SU-DHL-6 (cell line): ENCODE data around the gene FAIM2.
"Not testable (repeated sequence)": the region's sequence is repeated elsewhere in the genome, so short reads cannot be mapped to it uniquely, and the experiment has no call there.

Source experiments
- H2AFZ ChIP-seq: fragments of 200-600 bp; sonication (generic); 2 replicates; pipeline ENCODE4 v1.6.1; 2014; ENCODE audit warnings: low read depth, mild to moderate bottlenecking, moderate library complexity, mixed read lengths, antibody characterized with exemption, low read length; ENCODE audit not compliant: severe bottlenecking
- H3F3A ChIP-seq: fragments of 200-600 bp; shearing (Covaris generic); 2 replicates; pipeline ENCODE4 v1.6.0; 2016; ENCODE audit warnings: antibody characterized with exemption, mild to moderate bottlenecking; ENCODE audit not compliant: insufficient read depth
- H3K27ac ChIP-seq: fragments of 200-600 bp; sonication (generic); 2 replicates; pipeline ENCODE4 v1.5.1; 2016; ENCODE audit warnings: low read depth, mild to moderate bottlenecking, low read length, moderate library complexity, mixed read lengths
- H3K27me3 ChIP-seq: fragments of 200-600 bp; sonication (generic), shearing (Covaris generic); 2 replicates; pipeline ENCODE4 v1.6.0; 2014; ENCODE audit warnings: mild to moderate bottlenecking, low read length
- H3K36me3 ChIP-seq: fragments of 200-600 bp; sonication (generic); 2 replicates; pipeline ENCODE4 v1.6.1; 2014; ENCODE audit warnings: mild to moderate bottlenecking, low read length, mixed read lengths
- H3K4me2 ChIP-seq: fragments of 300-600, 200-600 bp; shearing (Covaris generic), sonication (generic); 2 replicates; pipeline ENCODE4 v1.6.0; 2014; ENCODE audit warnings: low read length, low read depth, mild to moderate bottlenecking; ENCODE audit not compliant: poor library complexity, severe bottlenecking
- H3K4me3 ChIP-seq: fragments of 200-600 bp; sonication (generic); 2 replicates; pipeline ENCODE4 v1.5.1; 2014; ENCODE audit warnings: antibody characterized with exemption, low read length, mild to moderate bottlenecking, mixed read lengths; ENCODE audit not compliant: insufficient read depth, poor library complexity, severe bottlenecking
- H3K79me2 ChIP-seq: fragments of 200-600 bp; sonication (generic); 2 replicates; pipeline ENCODE4 v1.6.1; 2014; ENCODE audit warnings: mild to moderate bottlenecking, low read length, moderate library complexity; ENCODE audit not compliant: insufficient read depth
- H3K9ac ChIP-seq: fragments of 200-600 bp; sonication (generic); 2 replicates; pipeline ENCODE4 v1.7.0; 2014; ENCODE audit warnings: mild to moderate bottlenecking, low read length
- H3K9me2 ChIP-seq: fragments of 200-600 bp; sonication (generic); replicated peaks from 2 replicates; pipeline ENCODE4 v1.6.1; 2014; ENCODE audit warnings: low read length; ENCODE audit not compliant: insufficient read depth
- H3K9me3 ChIP-seq: fragments of 200-600 bp; sonication (generic); 2 replicates; pipeline ENCODE4 v1.6.1; 2014; ENCODE audit warnings: low read length, mixed read lengths; ENCODE audit not compliant: insufficient read depth
- H4K20me1 ChIP-seq: fragments of 200-600 bp; sonication (generic); 2 replicates; pipeline ENCODE4 v1.6.1; 2014; ENCODE audit warnings: low read depth, mild to moderate bottlenecking, antibody characterized with exemption, low read length, moderate library complexity, mixed read lengths
- EZH2phosphoT487 ChIP-seq: fragments of 200-600 bp; sonication (generic), shearing (Covaris generic); conservative IDR thresholded peaks from 2 replicates; pipeline ENCODE4 v1.6.1; 2018; ENCODE audit warnings: mild to moderate bottlenecking, antibody characterized with exemption, low read length, moderate library complexity, mixed read lengths
- TF ChIP-seq, protein P1 (sequence below): fragments of 200-600 bp; sonication (generic); IDR thresholded peaks from one replicate; pipeline ENCODE4 v1.5.1; 2017; ENCODE audit warnings: antibody characterized with exemption, mild to moderate bottlenecking, low read length, moderate library complexity; ENCODE audit not compliant: insufficient read depth, poor library complexity, severe bottlenecking

Gene FAIM2

GRCh38 chr12:49865109-49865781, 38.5 kb downstream of the FAIM2 start:
- Histone ChIP-seq H3F3A (no peaks in the 10 kb centered on the region), H3K9ac (no peak overlapping the region), H3K27ac (no peak overlapping the region), H3K9me3 (no peaks in the 10 kb centered on the region), H4K20me1 (no peaks in the 10 kb centered on the region), H3K36me3 (no peaks in the 10 kb centered on the region), H3K4me3 (no peak overlapping the region), H2AFZ (no peak overlapping the region), H3K79me2 (no peaks in the 10 kb centered on the region), H3K4me2 (no peak overlapping the region), H3K9me2 (no peaks in the 10 kb centered on the region), H3K27me3 (no peaks in the 10 kb centered on the region)
- TF ChIP-seq EZH2phosphoT487, result no peak
- TF ChIP-seq, protein P1, sequence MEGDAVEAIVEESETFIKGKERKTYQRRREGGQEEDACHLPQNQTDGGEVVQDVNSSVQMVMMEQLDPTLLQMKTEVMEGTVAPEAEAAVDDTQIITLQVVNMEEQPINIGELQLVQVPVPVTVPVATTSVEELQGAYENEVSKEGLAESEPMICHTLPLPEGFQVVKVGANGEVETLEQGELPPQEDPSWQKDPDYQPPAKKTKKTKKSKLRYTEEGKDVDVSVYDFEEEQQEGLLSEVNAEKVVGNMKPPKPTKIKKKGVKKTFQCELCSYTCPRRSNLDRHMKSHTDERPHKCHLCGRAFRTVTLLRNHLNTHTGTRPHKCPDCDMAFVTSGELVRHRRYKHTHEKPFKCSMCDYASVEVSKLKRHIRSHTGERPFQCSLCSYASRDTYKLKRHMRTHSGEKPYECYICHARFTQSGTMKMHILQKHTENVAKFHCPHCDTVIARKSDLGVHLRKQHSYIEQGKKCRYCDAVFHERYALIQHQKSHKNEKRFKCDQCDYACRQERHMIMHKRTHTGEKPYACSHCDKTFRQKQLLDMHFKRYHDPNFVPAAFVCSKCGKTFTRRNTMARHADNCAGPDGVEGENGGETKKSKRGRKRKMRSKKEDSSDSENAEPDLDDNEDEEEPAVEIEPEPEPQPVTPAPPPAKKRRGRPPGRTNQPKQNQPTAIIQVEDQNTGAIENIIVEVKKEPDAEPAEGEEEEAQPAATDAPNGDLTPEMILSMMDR, result no peak

- H3F3A ChIP-seq, result no peaks in the 10 kb centered on the region
- H3K79me2 ChIP-seq, result no peaks in the 10 kb centered on the region
- no peaks in the 10 kb centered on the region for H3K9me3 ChIP-seq
- no peak for TF ChIP-seq EZH2phosphoT487
- TF ChIP-seq, protein P1, result no peak
- H3K4me2 ChIP-seq, result no peak overlapping the region
- no peak overlapping the region for H3K27ac ChIP-seq
- no peaks in the 10 kb centered on the region for H3K27me3 ChIP-seq
- H3K36me3 ChIP-seq, result no peaks in the 10 kb centered on the region
- no peak overlapping the region for H3K4me3 ChIP-seq
- no peak overlapping the region for H2AFZ ChIP-seq
- H4K20me1 ChIP-seq, result no peaks in the 10 kb centered on the region
- H3K9me2 ChIP-seq, result no peaks in the 10 kb centered on the region
- H3K9ac ChIP-seq, result no peak overlapping the region
These were observed 39.0 kb downstream of the FAIM2 start for GRCh38 chr12:49864798-49865090.

DNA sequence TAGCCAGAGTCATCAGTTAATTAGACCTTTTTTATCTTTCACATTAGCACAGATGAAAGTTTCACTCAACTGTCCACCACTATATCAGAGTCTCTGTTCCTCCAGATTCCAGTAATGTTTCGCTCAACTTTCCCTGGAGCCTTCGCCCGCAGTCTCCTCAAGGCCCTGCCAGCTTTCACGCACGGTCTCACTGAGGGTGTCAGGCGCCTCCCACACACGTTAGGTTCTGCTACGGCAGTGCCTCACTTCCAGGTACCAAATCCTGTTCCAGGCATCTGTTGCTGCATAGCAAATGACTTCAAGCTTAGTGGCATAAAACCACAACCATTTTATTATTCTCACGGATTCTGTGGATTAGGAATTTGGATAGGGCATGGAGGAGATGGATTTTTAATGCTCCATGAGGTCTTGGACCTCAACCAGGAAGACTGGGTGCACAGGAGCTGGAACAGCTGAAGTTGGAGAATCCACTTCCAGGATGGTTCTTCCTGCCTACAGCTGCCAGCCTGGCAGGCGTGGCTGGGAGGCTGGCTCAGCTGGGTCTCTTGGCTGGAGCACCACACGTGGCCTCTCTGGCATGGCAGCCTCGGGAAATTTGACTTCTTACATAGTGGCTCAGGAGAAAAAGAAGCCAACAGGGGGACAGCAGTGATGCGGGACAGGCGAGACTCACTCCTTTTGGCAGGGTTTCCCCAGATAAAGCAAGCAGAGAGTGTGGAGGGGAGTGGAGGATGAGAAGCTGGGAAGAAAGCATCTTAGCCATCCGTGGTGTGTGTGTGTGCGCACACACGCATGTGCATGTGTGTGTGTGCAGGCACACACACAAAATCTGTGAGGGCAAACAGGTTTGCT, 39.5 kb downstream of the FAIM2 start:
- no peaks in the 10 kb centered on the region for H3K36me3 ChIP-seq
- H3K27me3 ChIP-seq, result no peaks in the 10 kb centered on the region
- TF ChIP-seq EZH2phosphoT487, result no peak
- TF ChIP-seq, protein P1, result no peak
- no peak overlapping the region for H3K4me3 ChIP-seq
- H3K9me2 ChIP-seq, result no peaks in the 10 kb centered on the region
- H2AFZ ChIP-seq, result no peak overlapping the region
- no peak overlapping the region for H3K27ac ChIP-seq
- H3K9me3 ChIP-seq, result no peaks in the 10 kb centered on the region
- no peak overlapping the region for H3K4me2 ChIP-seq
- no peak overlapping the region for H3K9ac ChIP-seq
- no peaks in the 10 kb centered on the region for H3F3A ChIP-seq
- H4K20me1 ChIP-seq, result no peaks in the 10 kb centered on the region
- no peaks in the 10 kb centered on the region for H3K79me2 ChIP-seq

- not testable (repeated sequence) for H3F3A ChIP-seq, H3K4me2 ChIP-seq, H2AFZ ChIP-seq, H3K27me3 ChIP-seq, H3K4me3 ChIP-seq, H3K9me2 ChIP-seq, H4K20me1 ChIP-seq, H3K36me3 ChIP-seq, H3K27ac ChIP-seq, H3K9ac ChIP-seq, H3K79me2 ChIP-seq, H3K9me3 ChIP-seq
These were observed 42.8 kb downstream of the FAIM2 start for GRCh38 chr12:49860921-49861320.

- H3K9me3 ChIP-seq, H3K4me3 ChIP-seq, H2AFZ ChIP-seq, H4K20me1 ChIP-seq, H3F3A ChIP-seq, H3K36me3 ChIP-seq, H3K27ac ChIP-seq, H3K4me2 ChIP-seq, H3K9me2 ChIP-seq, H3K79me2 ChIP-seq, H3K9ac ChIP-seq, H3K27me3 ChIP-seq: not testable (repeated sequence)
These were observed 47.8 kb downstream of the FAIM2 start for GRCh38 chr12:49855890-49856289.
